Keratinocyte (primary cell): ENCODE data around the gene MAGI2.

Source experiments
- EZH2 ChIP-seq: IDR thresholded peaks from one replicate; pipeline ENCODE4 v1.6.1; 2012; ENCODE audit warnings: inconsistent platforms, mild to moderate bottlenecking, low read length, moderate library complexity
- TF ChIP-seq, protein P1 (sequence below), 3 experiments: IDR thresholded peaks in 1 of 3; conservative IDR thresholded peaks in 1 of 3; optimal IDR thresholded peaks in 1 of 3; 2 replicates in 2 of 3; 3 replicates in 1 of 3; pipeline versions ENCODE3 to v1.5.1; 2011; ENCODE audit warnings: low read length in 3 of 3, mild to moderate bottlenecking in 3 of 3, moderate library complexity in 2 of 3, control low read depth in 1 of 3, inconsistent platforms in 1 of 3; ENCODE audit not compliant: insufficient read depth in 2 of 3; ENCODE audit errors: extremely low read depth in 1 of 3

DNA sequence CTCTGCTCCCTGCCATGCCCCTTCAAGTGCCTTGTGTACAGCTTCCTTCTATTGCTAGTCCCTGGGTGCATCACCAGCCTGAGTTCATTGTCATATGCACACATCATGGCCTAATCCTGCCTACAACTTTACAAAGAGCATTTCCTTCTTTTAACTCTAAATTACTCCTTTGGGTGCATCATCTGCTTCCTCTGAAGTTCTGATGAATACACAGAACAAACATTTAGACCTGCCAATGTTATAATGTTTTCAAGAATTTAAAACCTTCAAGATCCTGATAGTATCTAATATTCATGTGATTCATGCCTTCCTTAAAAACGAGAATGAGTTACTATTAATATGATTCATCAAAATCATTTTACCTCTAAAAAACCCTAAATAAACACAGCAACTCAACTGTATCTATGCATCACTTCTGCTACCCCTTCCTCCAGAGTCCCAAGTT lies 357.1 kb downstream of the MAGI2 start:
- no peak for TF ChIP-seq EZH2
- TF ChIP-seq, protein P1, sequence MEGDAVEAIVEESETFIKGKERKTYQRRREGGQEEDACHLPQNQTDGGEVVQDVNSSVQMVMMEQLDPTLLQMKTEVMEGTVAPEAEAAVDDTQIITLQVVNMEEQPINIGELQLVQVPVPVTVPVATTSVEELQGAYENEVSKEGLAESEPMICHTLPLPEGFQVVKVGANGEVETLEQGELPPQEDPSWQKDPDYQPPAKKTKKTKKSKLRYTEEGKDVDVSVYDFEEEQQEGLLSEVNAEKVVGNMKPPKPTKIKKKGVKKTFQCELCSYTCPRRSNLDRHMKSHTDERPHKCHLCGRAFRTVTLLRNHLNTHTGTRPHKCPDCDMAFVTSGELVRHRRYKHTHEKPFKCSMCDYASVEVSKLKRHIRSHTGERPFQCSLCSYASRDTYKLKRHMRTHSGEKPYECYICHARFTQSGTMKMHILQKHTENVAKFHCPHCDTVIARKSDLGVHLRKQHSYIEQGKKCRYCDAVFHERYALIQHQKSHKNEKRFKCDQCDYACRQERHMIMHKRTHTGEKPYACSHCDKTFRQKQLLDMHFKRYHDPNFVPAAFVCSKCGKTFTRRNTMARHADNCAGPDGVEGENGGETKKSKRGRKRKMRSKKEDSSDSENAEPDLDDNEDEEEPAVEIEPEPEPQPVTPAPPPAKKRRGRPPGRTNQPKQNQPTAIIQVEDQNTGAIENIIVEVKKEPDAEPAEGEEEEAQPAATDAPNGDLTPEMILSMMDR (optimal IDR thresholded peaks at IDR 0.05 in 1 of 3, IDR thresholded peaks at IDR 0.05 in 1 of 3, conservative IDR thresholded peaks at IDR 0.05 in 1 of 3; ENCODE audit: extremely low read depth in 1 of 3, insufficient read depth in 2 of 3, low read length in 3 of 3) = no peak
